Activated effector memory CD4-positive, alpha-beta T cell treated with anti-CD3 and anti-CD28 coated beads, Interleukin-2, amount 50 U/mL, for 16 hours (primary cell): ENCODE data around the gene SPTLC2.
"Not testable (repeated sequence)": the region's sequence is repeated elsewhere in the genome, so short reads cannot be mapped to it uniquely, and the experiment has no call there.

ENCODE experiments used
- DNase-seq: peaks from one replicate; pipeline ENCODE4 v3.0.0-alpha.2; 2020

The SPTLC2 gene

GRCh38 chr14:77584809-77585208 is 31.6 kb downstream of the SPTLC2 start:
- DNase-seq = no peak

DNA sequence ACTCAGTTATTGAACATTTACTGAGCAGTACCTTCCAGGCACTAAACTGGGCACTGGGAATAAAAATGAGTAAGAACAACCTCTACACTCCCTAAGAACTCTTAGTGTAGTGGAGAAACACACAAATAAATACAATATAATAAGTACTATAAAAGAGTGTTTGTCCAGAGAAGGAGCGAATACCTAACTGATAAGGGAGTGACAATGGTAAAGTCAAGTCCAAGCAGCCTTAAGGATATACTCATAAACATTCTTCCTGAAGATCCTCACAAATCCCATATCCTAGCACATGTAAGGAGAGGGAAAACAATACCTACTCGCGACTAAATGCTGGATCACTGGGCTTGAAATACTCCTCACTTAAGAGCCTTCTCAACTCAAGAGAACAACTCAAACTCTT is 32.8 kb downstream of the SPTLC2 start:
- DNase-seq = no peak

GRCh38 chr14:77582511-77582910 is 33.9 kb downstream of the SPTLC2 start:
- DNase-seq = no peak

- DNase-seq = no peak
Observed at GRCh38 chr14:77580964-77581505, 35.4 kb downstream of the SPTLC2 start.

- no peak for DNase-seq
Observed at GRCh38 chr14:77580477-77580876, 36.0 kb downstream of the SPTLC2 start.

DNA sequence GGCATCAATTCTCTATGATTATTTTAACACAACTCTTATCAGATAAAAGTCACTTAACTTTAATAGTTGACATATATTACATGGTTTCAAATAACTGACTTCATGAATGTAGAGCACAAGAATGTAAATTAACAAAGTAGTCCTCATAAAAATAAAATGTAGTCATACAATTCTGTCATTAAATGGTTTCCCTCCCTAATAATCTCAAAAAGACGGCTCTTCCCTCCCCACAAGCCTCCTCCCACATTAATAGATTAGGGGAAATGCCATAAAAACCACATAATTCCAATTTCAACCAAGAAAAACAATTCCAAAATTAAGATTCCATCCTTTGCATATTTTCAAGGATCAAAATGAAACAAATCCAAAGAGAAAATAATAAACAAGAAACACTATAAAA is 36.7 kb downstream of the SPTLC2 start:
- no peak for DNase-seq

DNA sequence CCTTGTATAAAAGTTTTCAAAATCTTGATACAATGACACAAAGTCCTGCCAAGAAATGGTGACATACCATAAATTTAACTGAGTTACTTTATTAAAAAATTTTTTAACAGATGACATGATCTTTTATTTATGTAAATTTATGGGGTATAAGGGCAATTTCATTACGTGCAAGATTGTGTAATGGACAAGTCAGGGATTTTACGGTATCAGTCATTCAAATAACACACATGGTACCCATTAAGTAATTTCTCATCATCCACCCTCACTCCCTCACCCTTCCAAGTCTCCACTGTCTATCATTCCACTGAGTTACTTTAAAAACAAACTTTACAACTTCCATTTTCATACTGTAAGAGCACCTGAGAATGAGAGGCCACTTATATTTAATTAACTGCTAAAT is 37.4 kb downstream of the SPTLC2 start:
- no peak for DNase-seq

DNA sequence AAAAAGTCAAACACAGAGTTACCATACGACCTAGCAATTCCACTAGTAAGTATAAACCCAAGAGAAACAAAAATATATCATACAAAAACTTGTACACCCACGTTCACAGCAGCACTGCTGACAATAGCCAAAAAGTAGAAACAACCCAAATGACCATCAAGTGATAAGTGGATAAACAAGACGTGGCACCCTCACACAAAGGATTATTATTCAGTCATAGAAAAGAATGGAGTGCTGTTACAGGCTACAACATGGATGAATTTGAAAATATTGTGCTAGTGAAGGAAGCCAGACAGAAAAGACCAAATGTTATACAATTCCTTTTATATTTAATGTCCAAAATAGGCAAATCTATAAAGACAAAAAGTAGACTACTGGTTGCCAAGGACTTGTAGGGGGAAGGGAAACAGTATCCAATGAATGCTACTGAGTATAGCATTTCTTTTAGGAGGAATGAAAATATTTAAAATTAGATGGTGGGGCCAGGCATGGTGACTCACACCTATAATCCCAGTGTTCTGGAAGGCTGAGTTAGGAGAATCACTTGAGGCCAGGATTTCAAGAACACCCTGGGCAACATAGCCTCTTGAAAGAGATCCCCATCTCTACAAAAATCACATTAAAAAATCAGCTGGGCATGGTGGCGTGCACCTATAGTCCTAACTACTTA is 41.9 kb downstream of the SPTLC2 start:
- DNase-seq = no peak

DNA sequence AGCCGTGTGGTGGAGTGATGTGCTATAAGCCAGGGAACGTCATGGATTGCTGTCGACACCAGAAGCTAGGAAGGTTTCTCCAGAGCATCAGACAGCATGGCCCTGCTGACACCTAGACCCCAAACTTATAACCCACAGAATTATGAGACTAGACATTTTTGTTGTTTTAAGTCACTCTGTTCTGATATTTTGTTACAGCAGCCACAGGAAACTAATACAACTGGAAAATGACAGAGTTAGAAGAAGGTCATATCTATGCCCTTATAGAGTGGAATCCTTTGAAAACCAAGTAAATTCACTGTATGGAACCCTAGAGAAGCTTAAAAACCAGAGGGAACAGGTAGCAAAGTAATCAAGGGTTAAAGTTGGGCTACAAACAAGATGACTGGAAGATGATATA is 42.5 kb downstream of the SPTLC2 start:
- no peak for DNase-seq

DNA sequence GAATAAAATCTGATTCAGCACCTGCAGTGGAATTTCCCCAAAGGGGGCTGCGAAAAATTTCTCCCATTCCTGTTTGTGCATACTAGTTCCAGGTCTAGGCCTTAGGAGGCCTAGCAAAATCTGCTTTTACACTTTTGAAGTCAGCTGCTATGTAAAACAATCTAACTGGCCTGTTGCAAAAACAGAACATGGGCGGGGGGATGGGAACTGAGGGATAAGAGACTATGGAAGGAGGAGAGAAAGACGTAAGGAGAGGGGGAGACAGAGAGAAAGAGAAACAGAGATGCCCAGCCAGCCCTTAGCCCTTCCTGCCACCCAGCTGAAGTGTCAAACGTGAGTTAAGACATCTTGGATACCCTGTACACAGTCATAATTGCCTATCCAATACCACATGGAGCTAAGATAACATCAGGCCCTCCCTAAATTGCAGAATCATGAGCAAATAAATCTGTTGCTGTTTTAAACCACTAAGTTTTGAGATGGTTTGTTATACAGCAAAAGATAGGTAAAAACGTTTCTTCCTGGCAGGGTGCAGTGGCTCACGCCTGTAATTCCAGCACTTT is 45.6 kb downstream of the SPTLC2 start:
- DNase-seq = no peak

DNA sequence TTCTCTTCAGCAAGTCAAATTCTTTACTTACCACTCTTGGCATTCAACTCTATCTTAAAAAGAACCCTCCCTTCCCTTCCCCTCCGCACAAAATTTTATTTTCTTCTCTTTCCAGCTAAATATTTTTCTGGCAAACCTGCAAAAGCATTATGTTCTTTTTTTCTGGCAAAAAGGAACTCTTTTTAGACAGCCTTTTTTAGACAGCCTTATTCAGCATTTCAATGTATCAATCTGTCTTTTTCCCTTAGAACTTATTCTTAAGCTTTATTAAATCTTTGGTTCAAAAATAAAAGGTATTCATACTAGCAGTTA is 50.5 kb downstream of the SPTLC2 start:
- no peak for DNase-seq

GRCh38 chr14:77565289-77565993 is 51.0 kb downstream of the SPTLC2 start:
- no peak for DNase-seq

- DNase-seq = no peak
Observed at GRCh38 chr14:77562681-77563080, 53.8 kb downstream of the SPTLC2 start.

GRCh38 chr14:77561881-77562280 is 54.6 kb downstream of the SPTLC2 start:
- DNase-seq = no peak

GRCh38 chr14:77559381-77559780 is 57.1 kb downstream of the SPTLC2 start:
- no peak for DNase-seq

- DNase-seq = no peak
Observed at GRCh38 chr14:77557391-77557790, 59.0 kb downstream of the SPTLC2 start.

GRCh38 chr14:77556946-77557345 is 59.5 kb downstream of the SPTLC2 start:
- no peak for DNase-seq

DNA sequence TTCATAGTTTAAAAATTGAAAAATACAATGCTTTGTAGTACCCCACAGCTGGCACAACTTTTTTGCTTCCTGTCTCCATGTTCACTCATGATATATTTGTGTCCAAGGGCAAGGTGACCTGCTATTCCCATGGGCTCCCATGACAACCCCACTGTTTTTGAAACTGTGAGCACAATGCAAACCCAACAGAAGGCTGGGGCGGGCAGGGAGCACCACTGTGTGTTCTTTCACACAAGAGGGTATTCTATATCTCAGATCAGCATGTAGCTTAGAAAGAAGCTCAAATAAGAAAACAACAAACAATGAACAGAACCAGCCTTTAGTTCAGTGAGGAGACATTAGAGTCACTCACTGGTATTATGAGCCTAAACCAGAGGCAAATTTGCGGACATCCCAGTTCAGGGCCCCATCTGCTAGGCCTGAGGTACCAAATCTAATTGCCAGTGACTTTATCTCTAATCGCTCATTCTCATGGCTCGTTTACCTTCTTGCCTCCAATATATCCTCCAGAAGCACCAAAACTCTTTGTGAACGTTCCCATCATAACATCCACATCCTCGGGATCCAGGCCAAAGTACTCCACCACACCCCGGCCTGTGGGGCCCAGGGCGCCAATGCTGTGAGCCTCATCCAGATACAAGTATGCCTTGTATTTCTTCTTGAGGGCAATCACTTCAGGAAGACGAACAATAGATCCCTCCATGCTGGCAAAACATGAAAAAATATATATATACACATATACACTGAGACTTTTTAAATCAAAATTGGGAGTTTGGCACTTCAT is 61.4 kb downstream of the SPTLC2 start:
- no peak for DNase-seq

- no peak for DNase-seq
Observed at GRCh38 chr14:77554207-77554606, 62.2 kb downstream of the SPTLC2 start.

- no peak for DNase-seq
Observed at GRCh38 chr14:77549451-77549850, 67.0 kb downstream of the SPTLC2 start.

- no peak for DNase-seq
Observed at GRCh38 chr14:77547512-77548180, 68.8 kb downstream of the SPTLC2 start.

GRCh38 chr14:77545171-77545570 is 71.3 kb downstream of the SPTLC2 start:
- not testable (repeated sequence) for DNase-seq

GRCh38 chr14:77544571-77544970 is 71.9 kb downstream of the SPTLC2 start:
- DNase-seq = no peak
